ENCODE data around the gene ST7. TPM values are rescaled to one million over a fixed set of nuclear protein-coding genes. Genes with fewer than 3 reads are reported as not detected.

The ST7 gene
- total RNA-seq, 1 experiment from 2014 or later = 12.9 TPM

DNA sequence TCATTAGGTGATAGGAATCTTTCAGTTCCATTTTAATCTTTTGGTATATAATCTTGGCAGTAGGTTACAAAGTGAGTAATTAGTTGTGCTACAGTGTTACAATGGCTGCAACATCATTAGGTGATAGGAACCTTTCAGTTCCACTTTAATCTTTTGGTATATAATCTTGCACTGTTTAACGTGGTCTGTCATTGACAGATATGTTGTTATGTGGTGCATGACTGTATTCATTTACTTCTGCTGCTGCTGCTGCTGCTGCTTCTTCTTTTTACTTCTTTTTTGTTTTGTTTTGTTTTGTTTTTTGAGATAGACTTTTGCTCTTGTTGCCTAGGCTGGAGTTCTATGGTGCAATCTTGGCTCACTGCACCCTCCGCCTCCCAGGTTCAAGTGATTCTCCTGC is 28.6 kb downstream of the ST7 start:
- peaks cover 0 to 6% of the 10 kb centered on the region in 2 experiments; a peak in 1 of 4 replicates for H3K4me1 Mint-ChIP-seq

More for the DNA sequence above, 28.6 kb downstream of the ST7 start:
- Histone ChIP-seq H3K4ac (ENCODE audit: low read depth, low read length) (no peak overlapping the region), H2BK20ac (ENCODE audit: low read depth, low read length, poor library complexity, severe bottlenecking) (no peak overlapping the region), H2BK15ac (ENCODE audit: low read depth, low read length) (no peak overlapping the region), H3T11ph (ENCODE audit: low read length) (no peak overlapping the region), H3K4me1 (ENCODE audit: insufficient read depth, low read length) (no peaks in the 10 kb centered on the region), H2BK12ac (ENCODE audit: insufficient read length, low read depth, low read length) (no peak overlapping the region), H2BK120ac (ENCODE audit: low read depth, low read length, poor library complexity, severe bottlenecking) (no peak overlapping the region), H3K9me3 (ENCODE audit: control insufficient read depth, low read depth, low read length) (no peaks in the 10 kb centered on the region), H4K5ac (ENCODE audit: insufficient read length, low read depth, low read length) (no peak overlapping the region), H4K8ac (replicated peaks; ENCODE audit: insufficient read length, low read depth, low read length) (no peak overlapping the region), H3K27ac (ENCODE audit: insufficient read length, low read depth, low read length) (no peak overlapping the region), H2AK5ac (ENCODE audit: insufficient read length, low read length) (no peak overlapping the region), H3K79me2 (ENCODE audit: insufficient read depth, low read length) (0 out of 2 replicates have a peak, but pooled peaks cover 2% of the 10 kb centered on the region), H3K14ac (ENCODE audit: insufficient read depth, low read length) (no peak overlapping the region), H3K23me2 (ENCODE audit: insufficient read length, low read depth, low read length, poor library complexity, severe bottlenecking) (no peaks in the 10 kb centered on the region), H3K56ac (ENCODE audit: insufficient read length, low read depth, low read length) (no peak overlapping the region), H4K20me1 (ENCODE audit: control insufficient read depth, insufficient read depth, insufficient read length) (no peaks in the 10 kb centered on the region), H2AFZ (ENCODE audit: low read length) (no peak overlapping the region), H3K9ac (ENCODE audit: extremely low read depth, insufficient read length, low read length) (no peak overlapping the region), H2BK5ac (ENCODE audit: insufficient read length, low read length) (no peak overlapping the region), H3K23ac (ENCODE audit: insufficient read length, low read depth, low read length) (no peak overlapping the region), H3K18ac (ENCODE audit: insufficient read length, low read depth, low read length) (no peak overlapping the region), H3K79me1 (ENCODE audit: insufficient read depth, low read depth, low read length, poor library complexity, severe bottlenecking) (peaks cover 3% of the 10 kb centered on the region), H4K91ac (ENCODE audit: insufficient read length, low read depth, low read length) (no peak overlapping the region), H3K27me3 (ENCODE audit: insufficient read depth, low read length) (no peaks in the 10 kb centered on the region), H3K4me2 (ENCODE audit: insufficient read depth, insufficient read length, low read length) (no peak overlapping the region)
- TF ChIP-seq, protein P1, sequence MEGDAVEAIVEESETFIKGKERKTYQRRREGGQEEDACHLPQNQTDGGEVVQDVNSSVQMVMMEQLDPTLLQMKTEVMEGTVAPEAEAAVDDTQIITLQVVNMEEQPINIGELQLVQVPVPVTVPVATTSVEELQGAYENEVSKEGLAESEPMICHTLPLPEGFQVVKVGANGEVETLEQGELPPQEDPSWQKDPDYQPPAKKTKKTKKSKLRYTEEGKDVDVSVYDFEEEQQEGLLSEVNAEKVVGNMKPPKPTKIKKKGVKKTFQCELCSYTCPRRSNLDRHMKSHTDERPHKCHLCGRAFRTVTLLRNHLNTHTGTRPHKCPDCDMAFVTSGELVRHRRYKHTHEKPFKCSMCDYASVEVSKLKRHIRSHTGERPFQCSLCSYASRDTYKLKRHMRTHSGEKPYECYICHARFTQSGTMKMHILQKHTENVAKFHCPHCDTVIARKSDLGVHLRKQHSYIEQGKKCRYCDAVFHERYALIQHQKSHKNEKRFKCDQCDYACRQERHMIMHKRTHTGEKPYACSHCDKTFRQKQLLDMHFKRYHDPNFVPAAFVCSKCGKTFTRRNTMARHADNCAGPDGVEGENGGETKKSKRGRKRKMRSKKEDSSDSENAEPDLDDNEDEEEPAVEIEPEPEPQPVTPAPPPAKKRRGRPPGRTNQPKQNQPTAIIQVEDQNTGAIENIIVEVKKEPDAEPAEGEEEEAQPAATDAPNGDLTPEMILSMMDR (conservative IDR thresholded peaks at IDR 0.05) = no peak
- H3K27ac Mint-ChIP-seq = no peak overlapping the region; a peak in 1 of 7 replicates
- H3K9me3 Mint-ChIP-seq = no peaks in the 10 kb centered on the region
- H3K36me3 Mint-ChIP-seq (ENCODE audit: insufficient read depth in 1 of 3, low read depth in 3 of 3) = no peaks in the 10 kb centered on the region
- H3K4me3 Mint-ChIP-seq = no peak overlapping the region
- no peak for DNase-seq
- H3K27me3 Mint-ChIP-seq (ENCODE audit: low read depth) = no peaks in the 10 kb centered on the region
- WGBS (ENCODE audit: extremely low coverage, insufficient read length, low lambda C conversion rate) = no CpG with 5 or more reads among the region's 2 CpGs
